Measurements from ENCODE around the gene SARDH.
"Not testable (repeated sequence)": the region's sequence is repeated elsewhere in the genome, so short reads cannot be mapped to it uniquely, and the experiment has no call there.

Gene SARDH

GRCh38 chr9:133777871-133778270 is 39.7 kb upstream of the SARDH start:
- in situ Hi-C loops (cut with HindIII; ENCODE audit: low sequenced_read_pairs): loop anchor here (25.0 kb wide), 1 partner anchor 209 kb away; the partner anchor contains the start of gene VAV2

DNA sequence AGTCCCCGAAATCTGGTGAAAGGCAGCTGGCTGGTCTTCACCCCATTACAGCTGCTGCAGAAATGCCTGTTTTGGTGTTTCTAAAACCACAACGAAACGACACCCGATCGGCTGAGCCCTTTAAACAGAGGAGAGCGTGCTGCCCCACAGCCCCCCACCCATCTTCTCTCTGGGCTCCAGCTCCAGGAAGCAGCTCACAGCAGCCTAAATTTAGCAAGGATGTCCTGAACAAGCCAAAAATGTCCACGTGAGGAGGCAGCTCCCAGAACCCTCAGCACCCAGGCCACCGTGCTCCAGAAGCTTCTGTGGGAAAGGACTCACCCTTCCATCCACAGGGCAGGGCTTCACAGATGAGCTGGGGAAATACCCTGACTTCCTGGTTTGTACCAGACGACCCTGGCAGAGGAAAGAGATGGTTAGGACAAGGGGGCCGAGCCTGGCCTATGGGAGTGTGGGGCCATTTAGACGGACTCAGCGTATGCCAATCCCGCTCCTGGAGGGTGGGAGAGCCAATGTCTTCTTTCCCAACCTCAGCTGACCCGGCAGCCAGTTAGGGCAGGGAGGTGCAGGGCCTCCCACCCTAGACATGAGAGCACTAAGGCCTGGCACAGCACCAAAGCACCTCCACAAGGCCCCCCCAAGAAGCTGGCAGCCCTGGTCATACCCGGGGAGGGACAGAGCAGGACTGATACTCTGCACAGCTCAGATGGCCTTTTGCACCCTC is 39.1 kb upstream of the SARDH start:
- in situ Hi-C loops (cut with HindIII; ENCODE audit: low sequenced_read_pairs): loop anchor here (25.0 kb wide), 1 partner anchor 210 kb away; the partner anchor contains the start of gene VAV2

- in situ Hi-C loops (cut with HindIII; ENCODE audit: low sequenced_read_pairs): loop anchor here (25.0 kb wide), 1 partner anchor 211 kb away; the partner anchor contains the start of gene VAV2
These were observed 38.1 kb upstream of the SARDH start for GRCh38 chr9:133775951-133776905.

GRCh38 chr9:133775291-133775690 is 37.1 kb upstream of the SARDH start:
- in situ Hi-C loops (cut with HindIII; ENCODE audit: low sequenced_read_pairs): loop anchor here (25.0 kb wide), 1 partner anchor 212 kb away; the partner anchor contains the start of gene VAV2

DNA sequence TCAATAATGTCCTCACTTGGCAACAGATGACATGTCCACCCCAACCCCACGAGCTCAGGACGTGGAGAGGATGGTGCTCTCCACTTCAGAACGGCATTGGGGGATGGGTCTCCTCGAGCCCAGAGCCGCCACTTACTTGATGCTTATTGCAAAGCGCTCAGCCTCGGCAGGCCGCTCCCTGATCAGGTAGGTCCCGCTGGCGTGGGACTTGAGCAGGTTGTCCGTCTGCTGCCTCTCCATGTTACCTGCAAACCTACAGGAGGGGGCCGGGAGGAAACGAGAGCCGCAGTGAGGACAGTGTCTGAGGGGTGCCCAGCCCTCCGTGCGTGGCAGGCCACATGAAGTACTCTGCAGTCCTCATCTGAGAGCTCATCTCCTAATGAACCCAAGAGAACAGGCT is 36.6 kb upstream of the SARDH start:
- in situ Hi-C loops (cut with HindIII; ENCODE audit: low sequenced_read_pairs): loop anchor here (25.0 kb wide), 1 partner anchor 213 kb away; the partner anchor contains the start of gene VAV2

DNA sequence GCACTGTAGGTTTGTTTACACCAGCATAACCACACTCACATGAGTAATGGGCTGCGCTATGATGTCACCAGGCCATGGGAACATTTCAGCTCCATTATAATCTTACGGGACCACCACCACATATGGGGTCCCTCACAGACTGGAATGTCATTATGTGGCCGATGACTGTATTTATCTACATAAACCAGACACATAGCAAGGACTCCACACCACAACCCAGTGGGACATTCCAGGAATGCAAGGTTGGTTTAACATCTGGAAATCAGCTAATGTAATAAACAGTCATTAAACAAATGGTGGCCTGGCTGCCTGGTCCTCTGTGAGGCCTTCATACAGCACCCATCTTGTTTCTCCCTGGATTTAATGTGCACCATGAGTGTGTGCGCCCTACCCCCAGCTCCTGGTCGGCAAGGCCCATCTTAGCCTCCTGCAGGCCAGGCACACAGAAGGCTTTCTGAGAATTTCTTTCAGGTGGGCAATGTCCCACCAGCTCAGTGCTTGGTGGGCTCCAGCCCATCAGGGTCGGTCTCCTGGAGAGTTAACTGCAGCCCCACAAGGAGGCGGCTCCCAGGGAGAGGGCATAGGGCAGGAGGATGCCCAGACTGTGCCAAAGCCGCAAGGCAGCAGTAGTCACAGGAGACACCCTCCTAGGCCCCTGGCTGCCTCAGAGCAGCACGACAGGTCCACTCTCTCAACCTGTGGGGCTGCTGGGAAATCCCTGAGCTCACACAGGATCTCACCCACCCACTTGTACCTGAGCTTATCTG is 35.9 kb upstream of the SARDH start:
- in situ Hi-C loops (cut with HindIII; ENCODE audit: low sequenced_read_pairs): no loop called here

- in situ Hi-C loops (cut with HindIII; ENCODE audit: low sequenced_read_pairs): no loop called here
These were observed 34.4 kb upstream of the SARDH start for GRCh38 chr9:133772581-133772980.

DNA sequence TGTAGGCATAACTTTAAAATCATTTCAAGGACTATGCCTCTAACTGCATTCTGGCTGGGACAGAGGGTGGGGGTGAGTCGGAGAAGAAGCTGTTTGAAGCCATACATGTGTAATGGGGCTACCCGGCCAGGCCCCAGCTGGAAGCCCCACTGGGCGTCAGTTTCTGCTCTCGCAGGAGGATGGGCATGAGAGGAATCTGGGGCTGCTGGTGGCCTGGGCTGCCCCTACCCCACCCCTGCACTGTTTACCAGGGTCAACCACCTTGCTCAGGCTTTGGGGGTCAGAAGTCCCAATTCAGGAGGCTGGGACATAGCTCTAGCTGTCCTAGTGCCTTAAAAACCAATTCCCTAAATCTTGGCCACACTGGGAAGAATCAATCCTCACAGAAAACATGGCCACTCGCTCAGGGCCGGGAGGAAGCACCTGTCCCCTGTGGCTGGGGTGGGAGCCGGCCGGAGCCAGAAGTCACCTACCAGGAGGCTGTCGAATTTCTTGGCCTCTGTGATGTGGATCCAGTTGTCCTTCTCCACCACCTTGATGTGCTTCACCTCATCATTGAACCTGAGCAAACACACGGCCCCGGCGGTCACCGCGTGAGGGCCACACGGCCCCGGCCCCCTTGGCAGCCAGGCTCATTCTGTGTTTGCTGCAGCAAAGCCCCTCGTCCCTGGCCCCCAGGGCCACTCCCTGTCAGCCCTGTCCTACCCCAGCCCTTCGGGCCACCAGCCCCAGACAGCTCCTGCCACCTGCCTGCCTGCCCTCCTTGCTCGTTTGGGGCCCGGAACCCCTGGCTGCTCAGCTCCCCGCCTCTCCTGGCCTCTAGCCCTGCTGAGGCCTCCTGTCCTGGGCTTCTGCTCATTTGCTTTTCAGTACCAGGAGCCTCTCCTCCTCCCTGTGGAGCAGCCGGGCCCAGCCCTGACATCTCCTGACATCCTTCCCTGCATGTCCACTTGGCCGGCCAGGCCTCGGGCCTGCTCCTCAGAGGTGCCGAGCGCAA is 33.6 kb upstream of the SARDH start:
- in situ Hi-C loops (cut with HindIII; ENCODE audit: low sequenced_read_pairs): no loop called here

DNA sequence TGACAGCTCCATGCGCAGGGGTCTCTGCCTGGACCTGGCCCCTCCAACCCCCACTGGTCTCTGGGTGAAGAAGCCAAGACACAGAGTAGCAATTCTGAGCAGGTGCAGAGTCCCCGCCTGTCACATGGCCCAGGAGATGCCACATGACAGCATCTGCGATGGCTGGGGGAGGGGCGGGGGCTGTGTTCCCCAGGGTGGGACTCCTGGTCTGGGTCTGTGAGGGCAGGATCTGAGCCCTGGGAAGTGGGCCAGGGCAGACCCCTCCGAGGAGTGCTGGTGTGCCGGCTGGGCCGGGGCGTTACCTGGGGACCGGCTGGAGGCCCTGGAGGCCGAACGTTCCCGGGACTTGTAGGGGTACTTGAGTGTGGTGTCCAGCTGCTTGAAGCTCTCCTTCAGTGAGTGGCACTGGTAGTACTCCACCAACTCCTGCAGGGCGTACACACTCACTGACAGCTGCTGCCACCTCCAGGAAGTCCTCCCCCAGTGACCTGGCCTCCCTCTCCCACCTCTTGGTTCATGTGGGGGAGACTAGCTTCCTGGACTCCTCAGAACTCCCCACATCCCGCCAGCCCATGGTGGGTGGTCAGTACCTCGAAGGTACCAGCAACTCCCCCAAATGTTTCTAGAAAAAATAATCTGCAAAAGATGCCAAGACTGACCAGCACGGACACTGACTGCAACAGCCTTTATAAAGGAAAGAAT is 32.1 kb upstream of the SARDH start:
- in situ Hi-C loops (cut with HindIII; ENCODE audit: low sequenced_read_pairs): no loop called here

GRCh38 chr9:133769511-133770075 is 31.4 kb upstream of the SARDH start:
- in situ Hi-C loops (cut with HindIII; ENCODE audit: low sequenced_read_pairs): no loop called here

- in situ Hi-C loops (cut with HindIII; ENCODE audit: low sequenced_read_pairs): no loop called here
These were observed 30.8 kb upstream of the SARDH start for GRCh38 chr9:133768859-133769510.

GRCh38 chr9:133768371-133768858 is 30.3 kb upstream of the SARDH start:
- in situ Hi-C loops (cut with HindIII; ENCODE audit: low sequenced_read_pairs): no loop called here

GRCh38 chr9:133767625-133768024 is 29.5 kb upstream of the SARDH start:
- in situ Hi-C loops (cut with HindIII; ENCODE audit: low sequenced_read_pairs): no loop called here

DNA sequence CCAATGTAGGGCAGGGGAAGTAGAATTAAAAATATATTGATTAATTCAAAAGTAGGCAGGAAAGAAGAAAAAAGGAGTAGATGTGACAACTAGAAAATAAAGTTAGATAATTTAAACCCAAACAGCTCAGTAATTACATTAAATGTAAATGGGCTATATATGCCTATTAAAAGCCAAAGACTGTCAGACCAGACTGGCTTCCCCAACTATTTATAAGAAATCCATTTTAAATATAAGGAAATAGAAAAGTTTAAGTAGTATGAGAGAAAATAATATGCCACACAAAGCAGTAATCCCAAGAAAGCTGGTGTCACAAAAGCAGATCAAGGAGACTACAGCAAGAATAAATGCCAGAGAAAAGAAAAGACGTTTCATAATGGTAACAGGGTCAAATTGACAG is 28.9 kb upstream of the SARDH start:
- in situ Hi-C loops (cut with HindIII; ENCODE audit: low sequenced_read_pairs): no loop called here

GRCh38 chr9:133766234-133766633 is 28.1 kb upstream of the SARDH start:
- in situ Hi-C loops (cut with HindIII; ENCODE audit: low sequenced_read_pairs): not testable (repeated sequence)

- in situ Hi-C loops (cut with HindIII; ENCODE audit: low sequenced_read_pairs): no loop called here
These were observed 25.4 kb upstream of the SARDH start for GRCh38 chr9:133763272-133764183.
